Type B pancreatic cell (in vitro differentiated cells): ENCODE results near the gene ZP3. TPM values are rescaled to one million over a fixed set of nuclear protein-coding genes. Genes with fewer than 3 reads are reported as not detected.
"Not testable (repeated sequence)": the region's sequence is repeated elsewhere in the genome, so short reads cannot be mapped to it uniquely, and the experiment has no call there.

Experiments used
- DNase-seq: peaks from one replicate; pipeline ENCODE4 v3.0.0; 2021; ENCODE audit warnings: mixed read lengths; ENCODE audit not compliant: unreplicated experiment; ENCODE audit errors: extremely low spot score
- H3K27ac Mint-ChIP-seq: 2 replicates; pipeline ENCODE4 v1.8.0; 2021; ENCODE audit warnings: mild to moderate bottlenecking, mixed read lengths
- H3K27me3 Mint-ChIP-seq: 2 replicates; pipeline ENCODE4 v1.8.0; 2021; ENCODE audit warnings: mixed read lengths
- H3K36me3 Mint-ChIP-seq: 2 replicates; pipeline ENCODE4 v1.8.0; 2021; ENCODE audit warnings: mixed read lengths
- H3K4me1 Mint-ChIP-seq: one replicate; pipeline ENCODE4 v1.8.0; 2021; ENCODE audit warnings: mixed read lengths; ENCODE audit not compliant: unreplicated experiment
- H3K4me3 Mint-ChIP-seq: 2 replicates; pipeline ENCODE4 v1.8.0; 2021; ENCODE audit warnings: mild to moderate bottlenecking, mixed read lengths
- H3K9me3 Mint-ChIP-seq: 2 replicates; pipeline ENCODE4 v1.8.0; 2021; ENCODE audit warnings: mixed read lengths
- total RNA-seq: library from RNA; stranded (reverse); gene quantifications from 2 replicates; pipeline ENCODE4 v1.2.1, GENCODE V29; 2021; ENCODE audit warnings: low replicate concordance
- TF ChIP-seq, protein P1 (sequence below): fragments of 200-600 bp; sonication (generic); conservative IDR thresholded peaks from 2 replicates; pipeline ENCODE4 v1.5.0; 2021; ENCODE audit warnings: antibody characterized with exemption, mild to moderate bottlenecking

ZP3 gene
- total RNA-seq, 1 donor from 2014 or later, result not detected

GRCh38 chr7:76428868-76429805 lies 4.4 kb downstream of the ZP3 start:
- Mint-ChIP-seq H3K36me3 (no peaks in the 10 kb centered on the region), H3K27ac (no peak overlapping the region), H3K4me1 (peaks cover 4% of the 10 kb centered on the region), H3K9me3 (no peaks in the 10 kb centered on the region), H3K4me3 (no peak overlapping the region), H3K27me3 (no peaks in the 10 kb centered on the region)
- no peak for DNase-seq
- TF ChIP-seq, protein P1, sequence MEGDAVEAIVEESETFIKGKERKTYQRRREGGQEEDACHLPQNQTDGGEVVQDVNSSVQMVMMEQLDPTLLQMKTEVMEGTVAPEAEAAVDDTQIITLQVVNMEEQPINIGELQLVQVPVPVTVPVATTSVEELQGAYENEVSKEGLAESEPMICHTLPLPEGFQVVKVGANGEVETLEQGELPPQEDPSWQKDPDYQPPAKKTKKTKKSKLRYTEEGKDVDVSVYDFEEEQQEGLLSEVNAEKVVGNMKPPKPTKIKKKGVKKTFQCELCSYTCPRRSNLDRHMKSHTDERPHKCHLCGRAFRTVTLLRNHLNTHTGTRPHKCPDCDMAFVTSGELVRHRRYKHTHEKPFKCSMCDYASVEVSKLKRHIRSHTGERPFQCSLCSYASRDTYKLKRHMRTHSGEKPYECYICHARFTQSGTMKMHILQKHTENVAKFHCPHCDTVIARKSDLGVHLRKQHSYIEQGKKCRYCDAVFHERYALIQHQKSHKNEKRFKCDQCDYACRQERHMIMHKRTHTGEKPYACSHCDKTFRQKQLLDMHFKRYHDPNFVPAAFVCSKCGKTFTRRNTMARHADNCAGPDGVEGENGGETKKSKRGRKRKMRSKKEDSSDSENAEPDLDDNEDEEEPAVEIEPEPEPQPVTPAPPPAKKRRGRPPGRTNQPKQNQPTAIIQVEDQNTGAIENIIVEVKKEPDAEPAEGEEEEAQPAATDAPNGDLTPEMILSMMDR, result no peak

DNA sequence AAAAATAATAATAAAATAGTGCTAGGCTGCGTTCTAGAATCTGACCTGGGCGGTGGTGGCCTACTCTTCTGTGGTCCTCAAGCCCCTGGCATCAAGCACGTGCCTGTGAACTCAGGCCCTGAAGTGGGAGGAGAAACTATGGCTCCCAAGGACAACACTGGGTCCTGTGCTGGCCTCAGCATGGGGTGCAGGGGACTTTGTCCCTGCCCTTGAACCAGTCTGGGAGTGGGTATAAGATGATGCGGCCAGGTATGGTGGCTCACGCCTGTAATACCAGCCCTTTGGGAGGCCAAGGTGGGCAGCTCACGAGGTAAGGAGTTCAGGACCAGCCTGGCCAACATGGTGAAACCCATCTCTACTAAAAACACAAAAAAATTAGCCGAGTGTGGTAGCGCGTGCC lies 5.5 kb downstream of the ZP3 start:
- DNase-seq, result peak; percentile 54
- Mint-ChIP-seq H3K27ac (no peak overlapping the region), H3K27me3 (no peaks in the 10 kb centered on the region), H3K4me1 (peaks cover 4% of the 10 kb centered on the region), H3K9me3 (no peaks in the 10 kb centered on the region), H3K4me3 (no peak overlapping the region), H3K36me3 (no peaks in the 10 kb centered on the region)
- TF ChIP-seq, protein P1, result no peak

GRCh38 chr7:76430836-76431235 lies 6.1 kb downstream of the ZP3 start:
- DNase-seq, result peak; percentile 57
- Mint-ChIP-seq H3K4me1 (peaks cover 4% of the 10 kb centered on the region), H3K36me3 (no peaks in the 10 kb centered on the region), H3K27me3 (no peaks in the 10 kb centered on the region), H3K4me3 (no peak overlapping the region), H3K27ac (no peak overlapping the region), H3K9me3 (no peaks in the 10 kb centered on the region)
- TF ChIP-seq, protein P1, result no peak

- not testable (repeated sequence) for H3K9me3 Mint-ChIP-seq, H3K27me3 Mint-ChIP-seq, H3K4me1 Mint-ChIP-seq, H3K36me3 Mint-ChIP-seq, H3K4me3 Mint-ChIP-seq
- TF ChIP-seq, protein P1, result peak; percentile 80
- peak overlapping the region; percentile 45 for H3K27ac Mint-ChIP-seq
- peak; percentile 76 for DNase-seq
Measured at GRCh38 chr7:76437873-76438272, 13.1 kb downstream of the ZP3 start.

DNA sequence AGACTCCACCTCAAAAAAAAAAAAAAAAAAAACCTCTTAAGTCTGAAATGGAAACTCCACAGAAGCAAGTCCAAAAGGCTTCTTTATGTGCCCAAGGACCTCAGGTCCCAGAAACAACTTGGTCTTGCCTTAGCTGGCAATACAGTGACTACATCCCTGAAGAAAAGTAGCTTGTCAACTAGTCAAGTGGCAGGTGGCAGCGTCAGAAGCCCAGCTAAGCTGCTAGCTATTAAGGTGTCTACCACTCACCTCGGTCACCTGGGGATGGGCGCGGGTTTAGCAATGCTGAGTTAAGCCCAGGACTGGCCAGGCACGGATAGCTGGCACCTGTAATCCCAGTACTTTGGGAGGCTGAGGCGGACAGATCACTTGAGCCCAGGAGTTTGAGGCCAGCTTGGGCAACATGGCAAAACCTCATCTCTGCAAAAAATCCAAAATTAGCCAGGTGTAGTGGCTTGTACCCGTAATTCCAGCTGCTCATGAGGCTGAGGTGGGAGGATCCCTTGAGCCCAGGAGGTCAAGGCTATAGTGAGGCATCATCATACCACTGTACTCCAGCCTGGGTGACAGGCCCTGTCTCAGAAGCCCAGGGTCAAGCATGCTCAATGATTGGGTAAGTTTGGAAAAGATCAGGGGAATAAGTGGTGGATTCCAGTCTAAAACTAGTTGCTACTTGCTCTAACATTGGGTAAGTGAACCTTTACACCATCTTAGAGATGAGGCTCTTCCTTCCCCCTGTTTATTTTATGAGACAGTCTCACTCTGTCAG lies 14.6 kb downstream of the ZP3 start:
- peak; percentile 51 for DNase-seq
- H3K36me3 Mint-ChIP-seq, H3K9me3 Mint-ChIP-seq, H3K27me3 Mint-ChIP-seq, H3K4me1 Mint-ChIP-seq, H3K27ac Mint-ChIP-seq, H3K4me3 Mint-ChIP-seq: not testable (repeated sequence)

GRCh38 chr7:76440404-76440803 lies 15.7 kb downstream of the ZP3 start:
- H3K4me1 Mint-ChIP-seq, H3K4me3 Mint-ChIP-seq, H3K27ac Mint-ChIP-seq, H3K9me3 Mint-ChIP-seq, DNase-seq, H3K27me3 Mint-ChIP-seq, H3K36me3 Mint-ChIP-seq: not testable (repeated sequence)

GRCh38 chr7:76441792-76442191 lies 17.0 kb downstream of the ZP3 start:
- DNase-seq, H3K9me3 Mint-ChIP-seq, H3K27me3 Mint-ChIP-seq, H3K27ac Mint-ChIP-seq, H3K36me3 Mint-ChIP-seq, H3K4me1 Mint-ChIP-seq, H3K4me3 Mint-ChIP-seq: not testable (repeated sequence)

- not testable (repeated sequence) for H3K4me3 Mint-ChIP-seq, H3K27me3 Mint-ChIP-seq, DNase-seq, H3K27ac Mint-ChIP-seq, H3K4me1 Mint-ChIP-seq, H3K9me3 Mint-ChIP-seq, H3K36me3 Mint-ChIP-seq
Measured at GRCh38 chr7:76442664-76443446, 18.1 kb downstream of the ZP3 start.

- H3K27ac Mint-ChIP-seq, H3K9me3 Mint-ChIP-seq, H3K27me3 Mint-ChIP-seq, DNase-seq, H3K36me3 Mint-ChIP-seq, H3K4me1 Mint-ChIP-seq, H3K4me3 Mint-ChIP-seq: not testable (repeated sequence)
Measured at GRCh38 chr7:76443846-76444245, 19.1 kb downstream of the ZP3 start.
